ENCODE measurements around the gene ZNF804B.

Gene ZNF804B

DNA sequence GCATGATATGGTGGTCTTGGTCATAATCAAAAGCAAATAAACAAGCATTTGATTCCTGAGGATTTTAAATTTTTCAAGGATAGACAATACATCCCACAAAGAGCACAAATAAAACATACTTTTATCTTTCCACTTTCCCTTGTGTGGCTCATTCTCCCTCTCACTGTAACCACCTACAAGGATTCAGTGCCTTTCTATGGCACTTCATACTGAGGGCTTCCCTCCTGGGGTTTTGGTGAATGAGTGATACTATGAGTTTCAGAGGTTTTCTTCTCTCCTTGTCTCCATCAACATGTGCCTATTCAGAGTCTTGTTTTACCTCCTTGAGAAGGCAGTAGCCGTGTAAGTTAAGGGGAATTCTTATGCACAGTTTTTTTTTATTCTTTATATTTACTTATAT is 332.1 kb downstream of the ZNF804B start:
- no peak overlapping the region for H3K4me3 ChIP-seq (ENCODE audit: low read depth, low read length)
- H3K27ac ChIP-seq: no peak overlapping the region
- no peaks in the 10 kb centered on the region for H3K27me3 ChIP-seq (ENCODE audit: insufficient read depth, low read depth, severe bottlenecking)
- no peaks in the 10 kb centered on the region for H3K9me3 ChIP-seq (ENCODE audit: severe bottlenecking)
- H3K36me3 ChIP-seq: no peaks in the 10 kb centered on the region
- DNase-seq: no peak
- TF ChIP-seq, protein P1, sequence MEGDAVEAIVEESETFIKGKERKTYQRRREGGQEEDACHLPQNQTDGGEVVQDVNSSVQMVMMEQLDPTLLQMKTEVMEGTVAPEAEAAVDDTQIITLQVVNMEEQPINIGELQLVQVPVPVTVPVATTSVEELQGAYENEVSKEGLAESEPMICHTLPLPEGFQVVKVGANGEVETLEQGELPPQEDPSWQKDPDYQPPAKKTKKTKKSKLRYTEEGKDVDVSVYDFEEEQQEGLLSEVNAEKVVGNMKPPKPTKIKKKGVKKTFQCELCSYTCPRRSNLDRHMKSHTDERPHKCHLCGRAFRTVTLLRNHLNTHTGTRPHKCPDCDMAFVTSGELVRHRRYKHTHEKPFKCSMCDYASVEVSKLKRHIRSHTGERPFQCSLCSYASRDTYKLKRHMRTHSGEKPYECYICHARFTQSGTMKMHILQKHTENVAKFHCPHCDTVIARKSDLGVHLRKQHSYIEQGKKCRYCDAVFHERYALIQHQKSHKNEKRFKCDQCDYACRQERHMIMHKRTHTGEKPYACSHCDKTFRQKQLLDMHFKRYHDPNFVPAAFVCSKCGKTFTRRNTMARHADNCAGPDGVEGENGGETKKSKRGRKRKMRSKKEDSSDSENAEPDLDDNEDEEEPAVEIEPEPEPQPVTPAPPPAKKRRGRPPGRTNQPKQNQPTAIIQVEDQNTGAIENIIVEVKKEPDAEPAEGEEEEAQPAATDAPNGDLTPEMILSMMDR (IDR thresholded peaks at IDR 0.05; ENCODE audit: low read depth, low read length): no peak

DNA sequence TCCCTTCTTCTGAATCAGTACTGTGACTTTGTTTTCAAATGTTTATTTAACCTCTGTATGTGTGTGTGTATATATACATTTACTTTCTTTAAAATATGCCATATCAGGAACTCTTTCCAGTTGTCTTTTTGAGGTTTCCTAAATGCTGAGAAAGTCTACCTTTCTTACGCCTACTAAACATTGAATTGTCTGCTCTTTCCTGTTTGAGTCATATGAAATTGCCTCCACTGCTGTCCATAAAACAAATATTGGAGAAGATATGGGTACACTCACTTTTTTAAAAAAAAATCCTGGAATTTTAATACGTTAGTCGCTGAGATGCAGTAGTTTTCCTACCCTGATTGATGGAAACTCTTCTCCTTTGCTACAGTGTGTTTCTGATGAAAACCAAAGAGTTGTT is 334.8 kb downstream of the ZNF804B start:
- no peak for DNase-seq

DNA sequence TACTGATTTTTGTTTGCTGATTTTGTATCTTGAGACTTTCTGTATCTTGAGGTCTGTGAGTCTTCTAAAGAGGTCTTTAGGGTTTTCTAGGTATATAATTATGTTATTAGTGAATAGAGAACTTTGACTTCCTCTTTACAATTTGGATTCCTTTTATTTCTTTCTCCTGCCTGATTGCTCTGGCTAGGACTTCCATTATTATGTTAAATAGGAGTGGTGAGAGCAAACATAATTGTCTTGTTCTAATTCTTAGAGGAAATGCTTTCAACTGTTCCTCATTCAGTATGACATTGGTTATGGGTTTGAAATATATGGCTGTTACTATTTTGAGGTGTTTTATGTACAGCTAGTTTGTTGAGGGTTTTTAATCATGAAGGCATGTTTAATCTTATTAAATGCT is 344.1 kb downstream of the ZNF804B start:
- no peak overlapping the region for H3K27ac ChIP-seq
- DNase-seq: no peak
- H3K27me3 ChIP-seq (ENCODE audit: insufficient read depth, low read depth, severe bottlenecking): no peaks in the 10 kb centered on the region
- H3K36me3 ChIP-seq: no peaks in the 10 kb centered on the region
- TF ChIP-seq, protein P1 (IDR thresholded peaks at IDR 0.05; ENCODE audit: low read depth, low read length): no peak
- H3K4me3 ChIP-seq (ENCODE audit: low read depth, low read length): no peak overlapping the region
- no peaks in the 10 kb centered on the region for H3K9me3 ChIP-seq (ENCODE audit: severe bottlenecking)

More for the DNA sequence above, 334.8 kb downstream of the ZNF804B start:
- H3K27me3 ChIP-seq (ENCODE audit: insufficient read depth, low read depth, severe bottlenecking): no peaks in the 10 kb centered on the region
- TF ChIP-seq, protein P1 (IDR thresholded peaks at IDR 0.05; ENCODE audit: low read depth, low read length): no peak
- no peaks in the 10 kb centered on the region for H3K36me3 ChIP-seq
- H3K9me3 ChIP-seq (ENCODE audit: severe bottlenecking): no peaks in the 10 kb centered on the region
- H3K4me3 ChIP-seq (ENCODE audit: low read depth, low read length): no peak overlapping the region
- no peak overlapping the region for H3K27ac ChIP-seq

DNA sequence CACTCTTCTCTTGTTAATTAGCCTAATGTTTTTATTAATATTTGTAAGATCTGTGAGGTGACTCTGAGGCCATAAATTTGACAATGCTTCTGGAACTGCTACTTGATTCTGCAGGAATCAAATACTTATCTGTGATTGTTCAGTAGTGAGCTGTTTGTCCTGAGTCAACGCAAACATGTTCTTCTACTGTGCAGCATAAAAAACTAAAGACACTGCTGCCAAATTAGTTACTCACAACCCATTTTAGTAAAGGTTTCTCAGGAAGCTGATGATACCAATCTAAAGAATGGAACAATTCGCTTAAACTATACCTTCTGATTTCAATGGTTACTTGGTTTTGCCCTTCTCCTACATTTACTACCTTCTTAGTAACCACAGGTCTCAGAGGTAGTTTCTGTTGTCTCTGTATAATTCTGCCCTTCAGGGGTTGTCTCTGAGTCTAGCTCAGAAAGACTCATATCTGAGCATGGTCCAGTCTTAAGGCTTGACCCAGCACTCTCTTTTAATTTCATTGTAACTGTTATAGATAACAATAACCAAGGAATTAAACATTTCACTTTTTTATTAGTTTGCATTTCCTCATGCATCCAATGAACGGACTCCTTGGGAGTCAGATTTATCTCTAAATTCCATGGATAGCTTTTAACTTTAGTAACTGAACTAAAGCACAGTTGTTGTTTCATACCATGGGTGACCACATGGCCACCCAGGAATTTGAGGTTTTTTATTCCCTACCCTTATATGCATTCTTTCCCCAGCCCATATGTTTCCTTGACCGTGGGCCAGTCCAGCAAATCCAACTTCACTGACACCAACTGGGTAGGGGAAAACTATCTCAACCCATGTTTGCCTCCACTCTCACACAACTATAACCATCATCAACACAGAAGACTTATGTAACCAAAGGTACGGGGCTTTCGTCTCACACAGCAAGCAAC is 345.5 kb downstream of the ZNF804B start:
- H3K4me3 ChIP-seq (ENCODE audit: low read depth, low read length): no peak overlapping the region
- no peak overlapping the region for H3K27ac ChIP-seq
- H3K27me3 ChIP-seq (ENCODE audit: insufficient read depth, low read depth, severe bottlenecking): no peaks in the 10 kb centered on the region
- DNase-seq: no peak
- no peaks in the 10 kb centered on the region for H3K9me3 ChIP-seq (ENCODE audit: severe bottlenecking)
- TF ChIP-seq, protein P1 (IDR thresholded peaks at IDR 0.05; ENCODE audit: low read depth, low read length): no peak
- no peaks in the 10 kb centered on the region for H3K36me3 ChIP-seq

DNA sequence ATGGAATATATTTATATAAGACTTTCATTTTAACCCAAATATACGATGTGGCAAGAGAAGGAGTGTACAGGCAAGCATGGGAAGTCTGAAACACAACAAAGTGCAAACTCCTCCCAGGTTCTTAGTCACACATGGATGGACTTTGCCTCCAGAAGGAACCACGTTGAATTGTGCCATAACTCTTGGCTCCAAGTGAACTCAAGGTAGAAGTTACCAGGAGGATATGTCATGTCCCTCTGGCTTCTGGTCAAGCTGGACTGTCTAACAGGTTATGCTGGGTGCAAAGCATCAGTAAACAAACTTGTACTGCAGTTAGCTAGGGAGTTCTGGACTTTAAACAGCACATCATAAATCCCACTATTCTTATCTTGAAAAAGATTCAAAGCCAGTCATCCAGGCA is 364.4 kb downstream of the ZNF804B start:
- DNase-seq: no peak
- TF ChIP-seq, protein P1 (IDR thresholded peaks at IDR 0.05; ENCODE audit: low read depth, low read length): no peak
- Histone ChIP-seq H3K27me3 (ENCODE audit: insufficient read depth, low read depth, severe bottlenecking) (no peaks in the 10 kb centered on the region), H3K9me3 (ENCODE audit: severe bottlenecking) (no peaks in the 10 kb centered on the region), H3K4me3 (ENCODE audit: low read depth, low read length) (no peak overlapping the region), H3K36me3 (no peaks in the 10 kb centered on the region), H3K27ac (no peak overlapping the region)
